Measurements from ENCODE around the gene SPRY4. TPM values are rescaled to one million over a fixed set of nuclear protein-coding genes. Genes with fewer than 3 reads are reported as not detected.

Gene SPRY4
- total and polyA plus RNA-seq, 2 of the 13 experiments (the other 11 are each of a cell fraction or from before 2014, with no cell fraction given): 8.9 to 17.8 TPM

- FAIRE-seq: no peak
- no peaks in the 10 kb centered on the region for H3K79me2 ChIP-seq (ENCODE audit: insufficient read depth, low read length)
- intact Hi-C loops (cut with micrococcal nuclease; ENCODE audit: unreplicated experiment) (no loop called here), in situ Hi-C loops (cut with HindIII; ENCODE audit: extremely low pct_ligation_motif_present, low pct_unique_long_range_greater_than_20kb) (no loop called here)
- H3K9me3 ChIP-seq (ENCODE audit: low read length): no peaks in the 10 kb centered on the region
- H3K27ac ChIP-seq (ENCODE audit: extremely low read length, insufficient read depth, low read length): no peak overlapping the region
- DNase-seq (ENCODE audit: low spot score): no peak
- TF ChIP-seq AHR (CRISPR knock-in tag; IDR thresholded peaks at IDR 0.05): no peak
- no peak for TF ChIP-seq ZNF549 (CRISPR knock-in tag; IDR thresholded peaks at IDR 0.05)
- no peak for TF ChIP-seq ZNF670 (CRISPR knock-in tag; IDR thresholded peaks at IDR 0.05; ENCODE audit: borderline replicate concordance)
- no peak for TF ChIP-seq ZBTB49 (CRISPR knock-in tag; IDR thresholded peaks at IDR 0.05; ENCODE audit: borderline replicate concordance)
- H3K4me2 ChIP-seq (ENCODE audit: low read depth, low read length): no peak overlapping the region
- H3K27me3 ChIP-seq (ENCODE audit: control insufficient read depth in 1 of 2, insufficient read depth in 2 of 2, low read length in 2 of 2): no peaks in the 10 kb centered on the region
- H3K36me3 ChIP-seq (replicated peaks in 1 of 2; ENCODE audit: control insufficient read depth in 1 of 2, insufficient read depth in 2 of 2, low read length in 2 of 2): no peaks in the 10 kb centered on the region
- POLR2A ChIA-PET: no interaction called here
- ATAC-seq: no peak
- no peak overlapping the region for H3K4me3 ChIP-seq (replicated peaks in 1 of 3; ENCODE audit: insufficient read depth in 1 of 3, low read depth in 2 of 3, low read length in 3 of 3)
- CTCF ChIA-PET (ENCODE audit: low intra/inter-chr PET ratio, low total read pairs): no interaction called here
- peaks cover 47% of the 10 kb centered on the region for H3K4me1 ChIP-seq (ENCODE audit: insufficient read depth, low read length)
- H2AFZ ChIP-seq (ENCODE audit: low read length): no peak overlapping the region
- 83% methylated on average over 6 of the region's 6 CpGs for WGBS (ENCODE audit: low lambda C conversion rate)
- H3K9ac ChIP-seq (ENCODE audit: insufficient read depth, low read depth, low read length): no peak overlapping the region
- H4K20me1 ChIP-seq (ENCODE audit: insufficient read depth, low read length): no peaks in the 10 kb centered on the region
- BruUV-seq (replicated peaks): no TSS peak
Measured at GRCh38 chr5:142281966-142282365, 42.9 kb downstream of the SPRY4 start.

GRCh38 chr5:142281008-142281367 is 43.8 kb downstream of the SPRY4 start:
- Histone ChIP-seq H3K4me1 (ENCODE audit: insufficient read depth, low read length) (peaks cover 50% of the 10 kb centered on the region), H3K4me3 (replicated peaks in 1 of 3; ENCODE audit: insufficient read depth in 1 of 3, low read depth in 2 of 3, low read length in 3 of 3) (no peak overlapping the region), H4K20me1 (ENCODE audit: insufficient read depth, low read length) (no peaks in the 10 kb centered on the region), H3K9ac (ENCODE audit: insufficient read depth, low read depth, low read length) (no peak overlapping the region), H3K27ac (ENCODE audit: extremely low read length, insufficient read depth, low read length) (no peak overlapping the region), H3K27me3 (ENCODE audit: control insufficient read depth in 1 of 2, insufficient read depth in 2 of 2, low read length in 2 of 2) (no peaks in the 10 kb centered on the region), H3K4me2 (ENCODE audit: low read depth, low read length) (peak overlapping the region; percentile 55; the same call in 1 of the 2 replicates), H2AFZ (ENCODE audit: low read length) (no peak overlapping the region), H3K9me3 (ENCODE audit: low read length) (no peaks in the 10 kb centered on the region), H3K79me2 (ENCODE audit: insufficient read depth, low read length) (no peaks in the 10 kb centered on the region), H3K36me3 (replicated peaks in 1 of 2; ENCODE audit: control insufficient read depth in 1 of 2, insufficient read depth in 2 of 2, low read length in 2 of 2) (no peaks in the 10 kb centered on the region)
- FAIRE-seq: no peak
- in situ Hi-C loops (cut with HindIII; ENCODE audit: extremely low pct_ligation_motif_present, low pct_unique_long_range_greater_than_20kb) (no loop called here), intact Hi-C loops (cut with micrococcal nuclease; ENCODE audit: unreplicated experiment) (no loop called here)
- POLR2A ChIA-PET: interaction anchor here (0.6 to 1.1 kb wide), 2 partner anchors 10 to 44 kb away, joined by 3 read pairs; partner anchors contain the start of gene SPRY4
- TF ChIP-seq REPIN1 (CRISPR knock-in tag; IDR thresholded peaks at IDR 0.05; ENCODE audit: borderline replicate concordance, low read depth) (no peak), EEA1 (CRISPR knock-in tag; IDR thresholded peaks at IDR 0.05; ENCODE audit: borderline replicate concordance) (no peak)
- TF ChIP-seq, protein P1, sequence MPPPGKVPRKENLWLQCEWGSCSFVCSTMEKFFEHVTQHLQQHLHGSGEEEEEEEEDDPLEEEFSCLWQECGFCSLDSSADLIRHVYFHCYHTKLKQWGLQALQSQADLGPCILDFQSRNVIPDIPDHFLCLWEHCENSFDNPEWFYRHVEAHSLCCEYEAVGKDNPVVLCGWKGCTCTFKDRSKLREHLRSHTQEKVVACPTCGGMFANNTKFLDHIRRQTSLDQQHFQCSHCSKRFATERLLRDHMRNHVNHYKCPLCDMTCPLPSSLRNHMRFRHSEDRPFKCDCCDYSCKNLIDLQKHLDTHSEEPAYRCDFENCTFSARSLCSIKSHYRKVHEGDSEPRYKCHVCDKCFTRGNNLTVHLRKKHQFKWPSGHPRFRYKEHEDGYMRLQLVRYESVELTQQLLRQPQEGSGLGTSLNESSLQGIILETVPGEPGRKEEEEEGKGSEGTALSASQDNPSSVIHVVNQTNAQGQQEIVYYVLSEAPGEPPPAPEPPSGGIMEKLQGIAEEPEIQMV (CRISPR knock-in tag; IDR thresholded peaks at IDR 0.05; ENCODE audit: low read depth): no peak
- BruUV-seq (replicated peaks): no TSS peak
- no peak for DNase-seq (ENCODE audit: low spot score)
- CTCF ChIA-PET (ENCODE audit: low intra/inter-chr PET ratio, low total read pairs): no interaction called here
- WGBS (ENCODE audit: low lambda C conversion rate): 63% methylated on average over 6 of the region's 6 CpGs
- ATAC-seq: no peak; the same call in 2 of the 3 replicates

Measured in HepG2 (cell line).